PC-3 (cell line): ENCODE data around the gene LTA. TPM values are rescaled to one million over a fixed set of nuclear protein-coding genes. Genes with fewer than 3 reads are reported as not detected.
A peak's percentile ranks its signal among the peaks of the same experiment; 100 is the strongest.

Experiments used
- ATAC-seq: fragments of 200-7000 bp; cut with Tn5 transposase; 2 replicates; pipeline ENCODE4 v1.9.1; 2020; ENCODE audit warnings: mild to moderate bottlenecking, moderate library complexity
- BruUV-seq: library from RNA; stranded (reverse); fragments of 400-500 nt; replicated peaks from 2 replicates; lab custom pipeline; 2021; lab: Mats Ljungman, UMichigan
- CTCF ChIA-PET: fragments of 300-600 bp; sonication (Branson Sonifier 250); formaldehyde crosslinking; loops from one replicate; lab custom pipeline; 2022; ENCODE audit warnings: antibody characterized with exemption; lab: Charles Lee
- POLR2A ChIA-PET: fragments of 300-600 bp; sonication (Branson Sonifier 250); formaldehyde crosslinking; loops from one replicate; lab custom pipeline; 2022; ENCODE audit warnings: antibody characterized with exemption; ENCODE audit not compliant: unreplicated experiment; lab: Charles Lee
- DNase-seq: peaks from one replicate; pipeline ENCODE4 v3.0.0-alpha.2; 2015
- H2AFZ ChIP-seq: fragments of 300-600 bp; sonication (generic); 2 replicates; pipeline ENCODE4 v1.6.0; 2016; ENCODE audit warnings: antibody characterized with exemption, low read length
- H3F3A ChIP-seq: fragments of 300-600 bp; sonication (generic); one replicate; pipeline ENCODE4 v1.6.0; 2017; ENCODE audit warnings: antibody characterized with exemption, low read length, control low read depth, mild to moderate bottlenecking; ENCODE audit not compliant: unreplicated experiment
- H3K27ac ChIP-seq: fragments of 300-600 bp; sonication (generic); 2 replicates; pipeline ENCODE4 v1.5.1; 2016; ENCODE audit warnings: mild to moderate bottlenecking, low read length
- H3K27me3 ChIP-seq: fragments of 300-600 bp; sonication (generic); 2 replicates; pipeline ENCODE4 v1.6.1; 2016; ENCODE audit warnings: low read length, mixed read lengths
- H3K36me3 ChIP-seq: fragments of 300-600 bp; sonication (generic); 2 replicates; pipeline ENCODE4 v1.6.1; 2016; ENCODE audit warnings: low read depth, mixed run types, low read length, mixed read lengths
- H3K4me1 ChIP-seq: fragments of 300-600 bp; sonication (generic); 2 replicates; pipeline ENCODE4 v1.5.1; 2016; ENCODE audit warnings: low read length; ENCODE audit not compliant: insufficient read depth
- H3K4me2 ChIP-seq: fragments of 300-600 bp; sonication (generic); 2 replicates; pipeline ENCODE4 v1.6.0; 2016; ENCODE audit warnings: low read length
- H3K4me3 ChIP-seq: fragments of 300-600 bp; sonication (generic); 2 replicates; pipeline ENCODE4 v1.5.1; 2016; ENCODE audit warnings: mild to moderate bottlenecking, low read length, mixed read lengths
- H3K79me2 ChIP-seq: fragments of 300-600 bp; sonication (generic); 2 replicates; pipeline ENCODE4 v1.6.1; 2017; ENCODE audit warnings: low read length, mixed read lengths
- H3K9ac ChIP-seq: fragments of 300-600 bp; sonication (generic); 2 replicates; pipeline ENCODE4 v1.6.0; 2016; ENCODE audit warnings: mild to moderate bottlenecking, low read length
- H3K9me2 ChIP-seq: fragments of 300-600 bp; sonication (generic); replicated peaks from 2 replicates; pipeline ENCODE4 v1.6.1; 2016; ENCODE audit warnings: mixed run types, low read length, mixed read lengths
- H3K9me3 ChIP-seq: fragments of 300-600 bp; sonication (generic); 2 replicates; pipeline ENCODE4 v1.6.1; 2016; ENCODE audit warnings: low read length, mixed read lengths
- H4K20me1 ChIP-seq: fragments of 300-600 bp; sonication (generic); 2 replicates; pipeline ENCODE4 v1.6.1; 2016; ENCODE audit warnings: low read length, mixed read lengths
- CTCF ChIP-seq: fragments of 300-600 bp; sonication (generic); conservative IDR thresholded peaks from 2 replicates; pipeline ENCODE4 v1.5.1; 2017; ENCODE audit warnings: antibody characterized with exemption, low read depth, mild to moderate bottlenecking, low read length
- EZH2 ChIP-seq: fragments of 300-600 bp; sonication (generic); IDR thresholded peaks from one replicate; pipeline ENCODE4 v1.6.1; 2017; ENCODE audit warnings: antibody characterized with exemption, mild to moderate bottlenecking, low read length; ENCODE audit not compliant: unreplicated experiment
- EZH2phosphoT487 ChIP-seq: fragments of 300-600 bp; sonication (generic); IDR thresholded peaks from 2 replicates; pipeline ENCODE4 v1.6.1; 2018; ENCODE audit warnings: mild to moderate bottlenecking, antibody characterized with exemption, low read length, borderline replicate concordance
- intact Hi-C: fragments of 100-400 bp; cut with micrococcal nuclease; formaldehyde crosslinking; loops from 2 replicates; pipeline ENCODE4 v1.9.0; 2023
- total RNA-seq: library from RNA; depleted of rRNA; stranded (reverse); fragments of >200 nt; gene quantifications from 2 replicates; pipeline ENCODE4 v1.2.3, GENCODE V29; 2014

Gene LTA
- total RNA-seq, 1 experiment from 2014 or later, result not detected

DNA sequence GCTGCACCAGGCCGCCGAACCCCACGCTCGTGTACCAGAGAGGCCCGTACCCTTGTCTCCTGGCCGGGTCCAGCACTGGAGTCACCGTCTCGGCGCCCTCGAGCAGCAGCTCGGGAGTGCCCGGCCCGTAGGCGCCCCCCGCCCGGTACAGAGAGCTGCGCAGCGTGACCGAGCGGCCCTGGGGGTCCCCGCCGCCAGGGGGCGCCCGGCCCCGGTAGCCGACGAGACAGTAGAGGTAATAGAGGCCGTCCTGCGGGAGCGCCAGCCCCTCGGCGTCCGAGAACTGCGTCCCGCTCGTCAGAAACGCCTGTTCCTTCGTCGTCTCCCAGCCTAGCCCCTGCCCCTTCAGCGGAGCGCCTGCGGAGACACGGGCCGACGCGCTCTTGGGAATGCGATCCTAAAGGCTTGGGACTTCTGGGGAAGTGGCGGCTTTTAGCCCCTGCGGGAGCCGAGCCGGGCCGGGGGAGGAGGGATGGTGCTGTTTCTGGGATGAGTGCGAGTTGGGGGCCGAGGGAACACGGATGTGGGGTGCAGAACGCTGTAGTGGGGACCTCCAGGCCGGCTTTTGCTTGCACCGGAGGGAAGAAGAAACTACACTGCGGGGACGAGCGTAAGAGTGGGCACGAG lies 8.8 kb downstream of the LTA start:
- H3K4me3 ChIP-seq, result peak overlapping the region; percentile 83
- peak overlapping the region; percentile 99 for H3K4me2 ChIP-seq
- H3K36me3 ChIP-seq, result no peaks in the 10 kb centered on the region
- no peaks in the 10 kb centered on the region for H3K79me2 ChIP-seq
- TF ChIP-seq EZH2 (no peak), CTCF (peak; percentile 95)
- H3K9ac ChIP-seq, result peak overlapping the region; percentile 64
- peak; percentile 75 for DNase-seq
- H3K4me1 ChIP-seq, result peaks cover 11% of the 10 kb centered on the region; the same call in 1 of the 2 replicates
- H3K9me3 ChIP-seq, result no peaks in the 10 kb centered on the region
- H3F3A ChIP-seq, result no peaks in the 10 kb centered on the region
- H3K27me3 ChIP-seq, result no peaks in the 10 kb centered on the region
- no TSS peak for BruUV-seq
- ChIA-PET CTCF (interaction anchor here (0.9 to 1.8 kb wide), 2 partner anchors 16 to 17 kb away, joined by 3 to 6 read pairs; no protein-coding TSS in a partner anchor), POLR2A (interaction anchor here (0.6 kb wide), 1 partner anchor 189 kb away, joined by 3 read pairs; no protein-coding TSS in a partner anchor)
- no peaks in the 10 kb centered on the region for H3K9me2 ChIP-seq
- peak; percentile 98 for ATAC-seq
- no peak overlapping the region for H3K27ac ChIP-seq
- intact Hi-C loops, result loop anchor here (1.0 kb wide), 1 partner anchor 17 kb away; no protein-coding TSS in a partner anchor
- H4K20me1 ChIP-seq, result no peaks in the 10 kb centered on the region
- H2AFZ ChIP-seq, result peak overlapping the region; percentile 99

DNA sequence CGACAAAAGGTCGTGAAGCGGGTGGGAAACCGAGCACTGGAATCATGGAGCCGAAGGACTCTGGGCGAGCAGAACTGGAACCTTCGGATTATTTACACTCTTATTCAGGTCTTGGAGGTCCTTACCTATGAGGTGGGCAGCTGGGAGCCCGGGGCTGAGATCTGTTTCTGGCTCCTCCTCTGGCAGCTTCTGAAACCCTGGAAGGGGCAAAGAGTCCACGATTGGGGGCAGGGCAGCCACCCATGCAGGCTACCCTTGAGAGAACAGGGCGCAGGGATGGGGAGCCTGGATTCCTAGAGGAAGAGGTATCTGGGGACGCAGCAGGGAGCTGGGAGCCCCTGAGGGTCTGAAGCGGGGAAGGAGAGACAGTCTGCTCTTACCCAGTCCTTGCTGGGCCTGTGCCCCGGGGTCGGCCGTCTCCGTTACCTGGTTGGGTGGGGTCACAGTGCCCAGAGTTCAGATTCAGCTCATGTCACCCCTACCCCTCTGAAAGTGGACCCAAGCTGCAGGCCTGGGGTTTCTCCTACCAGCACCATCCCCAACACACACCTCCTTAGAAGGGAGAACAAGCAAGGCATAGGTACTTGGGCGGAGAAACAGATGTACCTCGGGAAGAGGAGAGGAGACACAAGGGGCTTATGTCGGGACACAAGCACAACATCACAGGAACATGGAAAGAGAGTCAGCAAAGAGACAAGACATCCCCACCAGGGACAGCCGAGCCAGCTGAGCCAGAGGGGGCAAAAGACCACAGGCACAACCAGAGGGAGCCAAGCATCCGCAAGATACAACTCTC lies 9.5 kb downstream of the LTA start:
- TF ChIP-seq EZH2, result no peak
- no peak for TF ChIP-seq CTCF
- no peak for TF ChIP-seq EZH2phosphoT487
- Histone ChIP-seq H3K36me3 (no peaks in the 10 kb centered on the region), H3K27me3 (no peaks in the 10 kb centered on the region), H3F3A (no peaks in the 10 kb centered on the region), H3K9me3 (no peaks in the 10 kb centered on the region), H3K9me2 (no peaks in the 10 kb centered on the region), H3K4me3 (peak overlapping the region; percentile 83), H3K9ac (peak overlapping the region; percentile 64), H3K79me2 (no peaks in the 10 kb centered on the region), H4K20me1 (no peaks in the 10 kb centered on the region), H3K4me2 (peak overlapping the region; percentile 99), H3K27ac (no peak overlapping the region), H2AFZ (peak overlapping the region; percentile 99), H3K4me1 (peaks cover 11% of the 10 kb centered on the region; the same call in 1 of the 2 replicates)
- ChIA-PET CTCF (interaction anchor here (0.9 to 1.8 kb wide), 2 partner anchors 15 to 17 kb away, joined by 3 to 6 read pairs; no protein-coding TSS in a partner anchor), POLR2A (interaction anchor here (0.6 kb wide), 1 partner anchor 188 kb away, joined by 3 read pairs; no protein-coding TSS in a partner anchor)
- DNase-seq (no peak), ATAC-seq (peak; percentile 11)
- intact Hi-C loops, result loop anchor here (1.0 kb wide), 1 partner anchor 17 kb away; no protein-coding TSS in a partner anchor
- BruUV-seq, result TSS peak; percentile 52
